ENCODE results near the gene DSCAML1. TPM values are rescaled to one million over a fixed set of nuclear protein-coding genes. Genes with fewer than 3 reads are reported as not detected.

Gene DSCAML1
- total and polyA plus RNA-seq, 10 of the 15 experiments (the other 5 are each of a cell fraction or from before 2014, with no cell fraction given) = 0.03 to 0.18 (median 0.06) TPM; not detected in 1

DNA sequence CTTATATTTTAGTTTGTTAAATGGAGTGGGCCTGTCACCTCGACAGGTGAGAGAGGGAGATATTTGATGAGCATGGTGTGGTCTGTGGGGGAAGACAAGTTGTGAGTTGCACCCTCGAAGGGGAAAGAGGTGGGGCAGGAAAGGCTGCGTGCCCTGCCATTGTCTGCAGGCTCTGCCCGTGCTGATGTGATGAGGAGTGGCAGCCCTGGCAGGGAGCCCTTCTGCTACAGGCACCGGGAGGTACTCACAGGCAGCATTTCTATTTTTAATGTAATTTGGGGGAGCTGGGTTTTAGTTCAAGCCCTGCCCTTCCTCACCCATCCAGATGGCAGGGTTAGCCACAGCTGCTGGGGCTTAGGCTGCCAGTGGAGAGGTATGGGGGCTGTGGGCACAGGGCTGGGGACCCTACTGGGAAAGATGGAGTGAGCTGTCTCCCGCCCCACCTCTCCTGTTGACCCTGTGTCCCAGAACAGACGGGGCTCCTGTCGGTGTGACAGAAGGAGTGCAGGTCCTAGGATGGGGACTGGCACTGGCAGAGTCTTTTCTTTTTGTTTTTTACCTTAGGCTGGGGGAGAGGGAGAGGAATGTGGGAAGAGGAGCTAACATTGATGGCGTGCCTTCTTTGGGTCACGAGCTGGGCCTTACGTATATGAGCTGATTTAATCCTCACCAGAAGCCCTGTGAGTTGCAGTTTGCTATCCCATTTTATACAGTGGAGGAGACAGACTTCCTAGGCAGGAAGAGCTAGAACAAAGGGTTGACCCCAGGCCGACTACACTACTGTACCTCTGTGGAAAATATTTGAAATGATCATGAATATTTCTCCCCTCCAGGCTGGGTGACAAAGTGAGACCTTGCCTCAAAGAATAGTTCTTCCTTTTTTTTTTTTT lies 417.8 kb downstream of the DSCAML1 start:
- Histone ChIP-seq H3K27me3 (replicated peaks in 1 of 2; ENCODE audit: control insufficient read depth in 2 of 2, insufficient read depth in 2 of 2, low read length in 1 of 2) (no peaks in the 10 kb centered on the region), H4K20me1 (ENCODE audit: control insufficient read depth, insufficient read depth) (no peaks in the 10 kb centered on the region), H3K4me1 (ENCODE audit: control insufficient read depth, insufficient read depth, low read length) (no peaks in the 10 kb centered on the region), H3K9ac (ENCODE audit: control insufficient read depth, insufficient read depth, low read length) (no peak overlapping the region), H3K9me3 (replicated peaks; ENCODE audit: control insufficient read depth, insufficient read depth, low read length) (no peaks in the 10 kb centered on the region), H3K4me2 (ENCODE audit: control insufficient read depth, insufficient read depth) (no peak overlapping the region), H2AFZ (ENCODE audit: control insufficient read depth, low read depth, low read length) (no peak overlapping the region), H3K4me3 (no peak overlapping the region), H3K27ac (ENCODE audit: control insufficient read depth, insufficient read depth) (no peak overlapping the region), H3K36me3 (ENCODE audit: control insufficient read depth in 2 of 2, insufficient read depth in 2 of 2, low read length in 1 of 2) (peaks cover 2 to 6% of the 10 kb centered on the region in 2 experiments; a peak in 3 of 4 replicates), H3K79me2 (ENCODE audit: control insufficient read depth, insufficient read depth, low read length) (no peaks in the 10 kb centered on the region)
- SMC1A ChIA-PET (ENCODE audit: uncharacterized antibody, unreplicated experiment) = interaction anchor here (0.6 kb wide), 1 partner anchor 26 kb away, joined by 3 read pairs; no protein-coding TSS in a partner anchor
- no peak for ATAC-seq
- WGBS (ENCODE audit: insufficient coverage, insufficient replicate concordance, low lambda C conversion rate, missing lambda C conversion rate) = 80% methylated on average over 12 of the region's 12 CpGs
- no peak for DNase-seq (ENCODE audit: low read depth, low spot score)
- POLR2A ChIA-PET = interaction anchor here (0.6 to 0.7 kb wide), 2 partner anchors 10 to 15 kb away, joined by 4 to 5 read pairs; no protein-coding TSS in a partner anchor
- intact Hi-C loops (cut with micrococcal nuclease; ENCODE audit: unreplicated experiment) (no loop called here), in situ Hi-C loops (cut with MboI) (no loop called here)
- no peak for TF ChIP-seq TBL1XR1 (IDR thresholded peaks at IDR 0.05; ENCODE audit: low read depth, low read length)
- TF ChIP-seq MYC (IDR thresholded peaks at IDR 0.05; ENCODE audit: insufficient read depth, insufficient read length, insufficient replicate concordance, low read length, severe bottlenecking) = no peak
- no peak for TF ChIP-seq BACH1 (IDR thresholded peaks at IDR 0.05; ENCODE audit: borderline replicate concordance)
- TF ChIP-seq GABPA (IDR thresholded peaks at IDR 0.05; ENCODE audit: low read depth) = no peak
- no peak for TF ChIP-seq IKZF1 (conservative IDR thresholded peaks at IDR 0.05)
- TF ChIP-seq WRNIP1 (IDR thresholded peaks at IDR 0.05; ENCODE audit: borderline replicate concordance, low read depth, low read length) = no peak
- no peak for TF ChIP-seq JUND (IDR thresholded peaks at IDR 0.05; ENCODE audit: low read depth, low read length)
- TF ChIP-seq RBBP5 (conservative IDR thresholded peaks at IDR 0.05) = no peak
- RAD21 ChIA-PET (ENCODE audit: unreplicated experiment) = no interaction called here
- no TSS peak for BruUV-seq (replicated peaks)
- no peak for FAIRE-seq
- CTCF ChIA-PET = interaction anchor here (1.1 kb wide), 2 partner anchors 12 to 46 kb away, joined by 3 to 4 read pairs; no protein-coding TSS in a partner anchor

Other genes with a start within 250 kb of the DSCAML1 start
- gene FXYD2, start 27.5 kb upstream of the DSCAML1 start, total RNA-seq (2014; rRNA removed) = 3.6 and 3.8 TPM in 2 replicates
- gene FXYD2, start 27.5 kb upstream of the DSCAML1 start, total RNA-seq (2014; rRNA removed; fragmentation: Illumina TruSeq; extraction: Trizol) = 1.2 and 1.5 TPM in 2 replicates
- 1.8 and 2.0 TPM in 2 replicates for gene FXYD2, start 27.5 kb upstream of the DSCAML1 start, total RNA-seq (2021)
- gene FXYD2, start 27.5 kb upstream of the DSCAML1 start, polyA plus RNA-seq (2011; rRNA removed) = 3.2 and 4.5 TPM in 2 replicates
- gene FXYD2, start 27.5 kb upstream of the DSCAML1 start, polyA plus RNA-seq (2014; fragmentation: Illumina TruSeq; extraction: Trizol) = 1.9 TPM in 1 of 2 replicates, not detected in the other
- gene FXYD2, start 27.5 kb upstream of the DSCAML1 start, polyA plus RNA-seq (2014; fragmentation: Nextera tagmentation; extraction: Ambion mirVana) = 1 to 10 TPM; 1.6 to 1.9 TPM
- 2.0 and 2.9 TPM in 2 replicates for gene FXYD2, start 27.5 kb upstream of the DSCAML1 start, polyA plus RNA-seq (2014; rRNA removed)
- 1 to 10 TPM; 3.3 to 4.1 TPM for gene FXYD2, start 27.5 kb upstream of the DSCAML1 start, polyA plus RNA-seq (2016; fragmentation: Nextera tagmentation; extraction: Ambion mirVana)
- 0.11 and 0.27 TPM in 2 replicates for gene FXYD6, start 79.4 kb upstream of the DSCAML1 start, total RNA-seq (2014; rRNA removed)
- 0.09 TPM in 1 of 2 replicates, not detected in the other for gene FXYD6, start 79.4 kb upstream of the DSCAML1 start, total RNA-seq (2014; rRNA removed; fragmentation: Illumina TruSeq; extraction: Trizol)
- gene FXYD6, start 79.4 kb upstream of the DSCAML1 start, total RNA-seq (2021) = 0.10 and 0.93 TPM in 2 replicates
- 2.0 and 2.1 TPM in 2 replicates for gene FXYD6, start 79.4 kb upstream of the DSCAML1 start, polyA plus RNA-seq (2011; rRNA removed)
- gene FXYD6, start 79.4 kb upstream of the DSCAML1 start, polyA plus RNA-seq (2014; fragmentation: Illumina TruSeq; extraction: Trizol) = 0.46 and 1.2 TPM in 2 replicates
- under 1 TPM; 0.16 to 0.29 TPM for gene FXYD6, start 79.4 kb upstream of the DSCAML1 start, polyA plus RNA-seq (2014; fragmentation: Nextera tagmentation; extraction: Ambion mirVana)
- 0.42 and 0.88 TPM in 2 replicates for gene FXYD6, start 79.4 kb upstream of the DSCAML1 start, polyA plus RNA-seq (2014; rRNA removed)
- not detected for gene FXYD6, start 79.4 kb upstream of the DSCAML1 start, polyA plus RNA-seq (2016; fragmentation: Nextera tagmentation; extraction: Ambion mirVana)
- 0.23 and 0.65 TPM in 2 replicates for gene TMPRSS13, start 132.2 kb upstream of the DSCAML1 start, total RNA-seq (2014; rRNA removed)
- gene TMPRSS13, start 132.2 kb upstream of the DSCAML1 start, total RNA-seq (2014; rRNA removed; fragmentation: Illumina TruSeq; extraction: Trizol) = 0.18 and 0.45 TPM in 2 replicates
- gene TMPRSS13, start 132.2 kb upstream of the DSCAML1 start, total RNA-seq (2021) = 0.46 and 0.66 TPM in 2 replicates
- gene TMPRSS13, start 132.2 kb upstream of the DSCAML1 start, polyA plus RNA-seq (2011; rRNA removed) = 0.49 and 0.50 TPM in 2 replicates
- gene TMPRSS13, start 132.2 kb upstream of the DSCAML1 start, polyA plus RNA-seq (2014; fragmentation: Illumina TruSeq; extraction: Trizol) = 0.22 and 0.24 TPM in 2 replicates
- under 1 TPM in 1 of 2 experiments, not detected in 1; 0.05 TPM for gene TMPRSS13, start 132.2 kb upstream of the DSCAML1 start, polyA plus RNA-seq (2014; fragmentation: Nextera tagmentation; extraction: Ambion mirVana)
- gene TMPRSS13, start 132.2 kb upstream of the DSCAML1 start, polyA plus RNA-seq (2014; rRNA removed) = 0.29 and 0.57 TPM in 2 replicates
- under 1 TPM in 1 of 2 experiments, not detected in 1; 0.09 TPM for gene TMPRSS13, start 132.2 kb upstream of the DSCAML1 start, polyA plus RNA-seq (2016; fragmentation: Nextera tagmentation; extraction: Ambion mirVana)
- gene IL10RA, start 189.2 kb upstream of the DSCAML1 start, total RNA-seq (2014; rRNA removed) = 12.0 and 12.5 TPM in 2 replicates
- gene IL10RA, start 189.2 kb upstream of the DSCAML1 start, total RNA-seq (2014; rRNA removed; fragmentation: Illumina TruSeq; extraction: Trizol) = 6.5 and 8.8 TPM in 2 replicates
- gene IL10RA, start 189.2 kb upstream of the DSCAML1 start, total RNA-seq (2021) = 10.8 and 11.8 TPM in 2 replicates
- 29.5 and 45.9 TPM in 2 replicates for gene IL10RA, start 189.2 kb upstream of the DSCAML1 start, polyA plus RNA-seq (2011; rRNA removed)
- gene IL10RA, start 189.2 kb upstream of the DSCAML1 start, polyA plus RNA-seq (2014; fragmentation: Illumina TruSeq; extraction: Trizol) = 5.9 and 13.7 TPM in 2 replicates
- gene IL10RA, start 189.2 kb upstream of the DSCAML1 start, polyA plus RNA-seq (2014; fragmentation: Nextera tagmentation; extraction: Ambion mirVana) = 1 to 10 TPM in 1 of 2 experiments, under 1 TPM in 1; 0.77 to 1.4 TPM
- gene IL10RA, start 189.2 kb upstream of the DSCAML1 start, polyA plus RNA-seq (2014; rRNA removed) = 11.0 and 18.7 TPM in 2 replicates
- gene IL10RA, start 189.2 kb upstream of the DSCAML1 start, polyA plus RNA-seq (2016; fragmentation: Nextera tagmentation; extraction: Ambion mirVana) = 1 to 10 TPM; 7.4 to 8.5 TPM

All from GM12878 (cell line).